ENCODE data around the gene TUBE1.

Gene TUBE1

DNA sequence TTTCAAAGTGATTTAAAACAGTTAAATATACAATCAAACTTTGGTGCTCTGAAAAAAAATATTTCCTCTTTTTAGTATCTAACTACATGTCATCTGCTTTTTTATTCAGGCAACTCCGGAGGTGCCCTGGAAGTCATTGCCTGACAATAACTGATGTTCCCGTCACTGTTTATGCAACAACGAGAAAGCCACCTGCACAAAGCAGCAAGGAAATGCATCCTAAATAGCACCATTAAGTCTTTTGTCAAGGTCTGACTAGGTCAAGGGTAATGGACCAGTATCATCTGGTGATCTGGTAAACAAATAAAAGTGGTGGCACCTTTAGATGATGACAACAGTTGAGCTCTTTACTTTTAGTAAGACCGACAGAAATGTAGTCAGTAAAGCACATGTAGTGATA, 13.3 kb upstream of the TUBE1 start:
- TF ChIP-seq CTCF (IDR thresholded peaks at IDR 0.05; ENCODE audit: borderline replicate concordance, insufficient read depth, low read depth, low read length), result no peak
- H3K4me3 ChIP-seq (ENCODE audit: low read depth, low read length), result no peak overlapping the region

- TF ChIP-seq CTCF (IDR thresholded peaks at IDR 0.05; ENCODE audit: borderline replicate concordance, insufficient read depth, low read depth, low read length), result no peak
- no peak overlapping the region for H3K4me3 ChIP-seq (ENCODE audit: low read depth, low read length)
Observed at GRCh38 chr6:112096901-112097300, 9.6 kb upstream of the TUBE1 start.

- TF ChIP-seq CTCF (IDR thresholded peaks at IDR 0.05; ENCODE audit: borderline replicate concordance, insufficient read depth, low read depth, low read length), result no peak
- H3K4me3 ChIP-seq (ENCODE audit: low read depth, low read length), result peak overlapping the region; percentile 17
Observed at GRCh38 chr6:112087916-112088315, 634 bp upstream of the TUBE1 start.

DNA sequence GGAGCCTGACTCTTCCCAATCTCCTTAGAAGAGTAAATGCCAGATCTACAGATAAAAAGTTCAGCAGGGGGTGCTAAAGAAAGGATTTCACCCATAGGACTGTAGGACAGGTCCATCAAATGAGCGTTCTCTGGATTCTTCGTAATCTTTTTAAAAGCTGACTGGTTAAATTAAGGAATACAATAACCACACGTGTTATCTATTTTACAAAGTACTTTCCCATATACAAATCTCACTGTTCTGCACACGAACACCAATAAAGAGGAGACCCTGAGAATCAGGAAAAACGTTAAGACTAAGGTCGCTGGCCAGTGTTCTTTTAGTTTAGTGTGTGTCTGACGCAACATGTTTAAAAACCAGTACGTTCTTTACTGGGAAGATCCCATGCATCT, 542 bp downstream of the TUBE1 start:
- peak overlapping the region; percentile 55 for H3K4me3 ChIP-seq (ENCODE audit: low read depth, low read length)
- no peak for TF ChIP-seq CTCF (IDR thresholded peaks at IDR 0.05; ENCODE audit: borderline replicate concordance, insufficient read depth, low read depth, low read length)

GRCh38 chr6:112085286-112086065, 1.8 kb downstream of the TUBE1 start:
- no peak for TF ChIP-seq CTCF (IDR thresholded peaks at IDR 0.05; ENCODE audit: borderline replicate concordance, insufficient read depth, low read depth, low read length)
- no peak overlapping the region for H3K4me3 ChIP-seq (ENCODE audit: low read depth, low read length)

DNA sequence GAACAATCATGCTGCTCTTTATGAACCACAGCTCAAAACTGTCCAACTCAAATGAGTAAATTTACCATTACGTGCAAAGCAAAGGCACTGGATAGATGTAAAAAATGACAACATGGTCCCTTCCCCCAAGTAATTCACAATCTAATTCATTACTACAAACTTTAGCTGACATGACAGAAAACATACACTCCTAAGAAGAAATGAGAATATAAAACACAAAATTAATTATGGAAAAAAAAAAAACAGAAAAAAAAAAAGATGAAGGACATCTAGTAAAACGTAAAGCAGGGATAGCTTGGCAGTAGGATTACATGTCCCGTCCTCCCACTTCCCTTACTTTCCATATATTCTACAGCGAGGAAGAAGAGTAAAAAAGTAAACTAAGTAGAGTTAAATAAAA, 5.7 kb downstream of the TUBE1 start:
- no peak overlapping the region for H3K4me3 ChIP-seq (ENCODE audit: low read depth, low read length)

More for the DNA sequence above, 5.7 kb downstream of the TUBE1 start:
- no peak for TF ChIP-seq CTCF (IDR thresholded peaks at IDR 0.05; ENCODE audit: borderline replicate concordance, insufficient read depth, low read depth, low read length)
